CD14-positive monocyte (primary cell): Measurements from ENCODE around the gene SLC9A4. TPM values are rescaled to one million over a fixed set of nuclear protein-coding genes. Genes with fewer than 3 reads are reported as not detected.

Experiments
- DNase-seq, 3 donors: peaks; one replicate each; pipeline ENCODE4 v3.0.0-alpha.2; 2011 to 2022
- H2AFZ ChIP-seq: 2 replicates; pipeline ENCODE4 v1.6.0; 2012; ENCODE audit warnings: mild to moderate bottlenecking, low read depth, low read length, inconsistent platforms; ENCODE audit not compliant: insufficient read depth, poor library complexity, severe bottlenecking
- H3K27ac ChIP-seq, 2 donors: 1 replicate in 1 of 2; 2 replicates in 1 of 2; pipeline ENCODE4 v1.5.1; 2012 to 2013; ENCODE audit warnings: low read length in 2 of 2, control low read depth in 1 of 2, inconsistent platforms in 1 of 2, low read depth in 1 of 2, mild to moderate bottlenecking in 1 of 2
- H3K27me3 ChIP-seq, 2 donors: one replicate each; pipeline versions ENCODE4 v1.6.0 to v1.6.1; 2011 to 2013; ENCODE audit warnings: low read length in 2 of 2; ENCODE audit not compliant: control insufficient read depth in 2 of 2, insufficient read depth in 2 of 2
- H3K36me3 ChIP-seq, 2 donors: replicated peaks in 1 of 2; 1 replicate in 1 of 2; 2 replicates in 1 of 2; pipeline versions ENCODE4 v1.5.1 to v1.6.1; 2012 to 2013; ENCODE audit warnings: low read length in 2 of 2, control low read depth in 1 of 2, inconsistent platforms in 1 of 2, mild to moderate bottlenecking in 1 of 2; ENCODE audit not compliant: insufficient read depth in 2 of 2, control insufficient read depth in 1 of 2
- H3K4me1 ChIP-seq, 2 donors: 1 replicate in 1 of 2; 2 replicates in 1 of 2; pipeline versions ENCODE4 v1.5.1 to v1.6.1; 2012 to 2013; ENCODE audit warnings: low read length in 2 of 2, control low read depth in 1 of 2, inconsistent platforms in 1 of 2, mild to moderate bottlenecking in 1 of 2, moderate library complexity in 1 of 2; ENCODE audit not compliant: insufficient read depth in 2 of 2, control insufficient read depth in 1 of 2
- H3K4me2 ChIP-seq: replicated peaks from 2 replicates; pipeline ENCODE3; 2012; ENCODE audit warnings: low read length, moderate library complexity, mild to moderate bottlenecking; ENCODE audit not compliant: poor library complexity, severe bottlenecking; ENCODE audit errors: extremely low read depth
- H3K4me3 ChIP-seq, 3 experiments: fragments of 200-600 bp in 1 of 3; sonication (generic) in 1 of 3; replicated peaks in 1 of 3; 1 replicate in 2 of 3; 2 replicates in 1 of 3; pipeline ENCODE4 v1.5.1; 2011 to 2013; ENCODE audit warnings: low read length in 3 of 3, mild to moderate bottlenecking in 3 of 3, control low read depth in 2 of 3, low read depth in 2 of 3, inconsistent platforms in 1 of 3, moderate library complexity in 1 of 3
- H3K79me2 ChIP-seq: 2 replicates; pipeline ENCODE4 v1.6.0; 2012; ENCODE audit warnings: mild to moderate bottlenecking, control low read depth, inconsistent platforms, low read length, moderate library complexity; ENCODE audit not compliant: insufficient read depth
- H3K9ac ChIP-seq: 2 replicates; pipeline ENCODE4 v1.6.0; 2017; ENCODE audit warnings: low read length, mild to moderate bottlenecking; ENCODE audit not compliant: insufficient read depth, poor library complexity, severe bottlenecking
- H3K9me3 ChIP-seq, 2 donors: replicated peaks in 1 of 2; 1 replicate in 1 of 2; 2 replicates in 1 of 2; pipeline versions ENCODE4 v1.5.1 to v1.6.1; 2012 to 2013; ENCODE audit warnings: low read length in 2 of 2, control low read depth in 1 of 2; ENCODE audit not compliant: control insufficient read depth in 1 of 2, insufficient read depth in 1 of 2
- H4K20me1 ChIP-seq: 2 replicates; pipeline ENCODE4 v1.6.0; 2012; ENCODE audit warnings: mild to moderate bottlenecking, low read length, control low read depth, moderate library complexity; ENCODE audit not compliant: insufficient read depth
- H3K27ac Mint-ChIP-seq, 7 donors: one replicate each; pipeline ENCODE4 v1.8.0; 2020; ENCODE audit warnings: mild to moderate bottlenecking in 7 of 7, mixed read lengths in 7 of 7, moderate library complexity in 6 of 7, inconsistent platforms in 2 of 7
- H3K27me3 Mint-ChIP-seq, 3 donors: one replicate each; pipeline ENCODE4 v1.8.0; 2021 to 2022; ENCODE audit warnings: low read depth in 3 of 3, mild to moderate bottlenecking in 3 of 3, mixed read lengths in 3 of 3, moderate library complexity in 3 of 3, inconsistent platforms in 1 of 3
- H3K36me3 Mint-ChIP-seq, 2 donors: one replicate each; pipeline ENCODE4 v1.8.0; 2020; ENCODE audit warnings: mixed read lengths in 2 of 2, inconsistent platforms in 1 of 2, mild to moderate bottlenecking in 1 of 2
- H3K4me1 Mint-ChIP-seq: one replicate; pipeline ENCODE4 v1.8.0; 2020; ENCODE audit warnings: mild to moderate bottlenecking, mixed read lengths
- H3K4me3 Mint-ChIP-seq, 2 donors: one replicate each; pipeline ENCODE4 v1.8.0; 2020; ENCODE audit warnings: mild to moderate bottlenecking in 2 of 2, mixed read lengths in 2 of 2, moderate library complexity in 1 of 2
- H3K9me3 Mint-ChIP-seq, 7 donors: one replicate each; pipeline ENCODE4 v1.8.0; 2020 to 2022; ENCODE audit warnings: mixed read lengths in 7 of 7, mild to moderate bottlenecking in 6 of 7, moderate library complexity in 6 of 7, inconsistent platforms in 2 of 7
- WGBS: methylation state at CpG from one replicate; pipeline ENCODE4 v1.1.5; 2013; ENCODE audit warnings: missing lambda C conversion rate; ENCODE audit not compliant: insufficient coverage; 5-methylcytosine and 5-hydroxymethylcytosine counted together
- intact Hi-C, 2 donors: fragments of 100-400 bp; cut with micrococcal nuclease; formaldehyde crosslinking; loops; one replicate each; pipeline versions ENCODE4 v1.15.0 to v1.15.1; 2023
- polyA plus RNA-seq, 3 donors: library from polyadenylated mRNA; depleted of rRNA in 1 of 3; unstranded in 2 of 3; stranded (reverse) in 1 of 3; fragments of 300-500 nt in 2 of 3; fragments of >200 nt in 1 of 3; fragmentation: Illumina TruSeq in 2 of 3; gene quantifications; 1 replicate in 2 of 3; 2 replicates in 1 of 3; pipeline ENCODE4 v1.2.3, GENCODE V29; 2012 to 2021
- TF ChIP-seq, protein P1 (sequence below): fragments of 200-600 bp; IDR thresholded peaks from one replicate; pipeline ENCODE4 v1.8.0; 2022; ENCODE audit warnings: antibody characterized with exemption, mild to moderate bottlenecking

Gene SLC9A4
- polyA plus RNA-seq, 3 donors: not detected

DNA sequence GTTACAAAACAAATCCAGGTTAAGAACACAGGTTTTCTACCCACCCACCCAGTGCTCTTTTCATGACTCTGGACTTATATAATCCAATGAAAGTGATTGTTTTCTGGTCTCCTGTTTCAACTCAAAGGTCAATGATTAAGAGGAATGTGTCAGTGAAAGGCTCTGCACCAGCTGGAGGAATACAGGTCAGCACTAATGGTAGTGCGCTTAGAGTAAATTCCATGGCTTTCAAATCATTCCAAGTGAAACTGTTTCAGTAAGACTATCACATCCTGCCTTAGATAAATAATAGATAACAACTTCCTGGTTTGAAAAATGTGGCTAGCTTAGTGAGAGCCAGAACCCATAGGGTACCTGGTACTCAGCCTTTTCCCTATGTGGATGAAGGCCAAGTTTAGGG is 47.8 kb downstream of the SLC9A4 start:
- no peak for DNase-seq
- H3K36me3 Mint-ChIP-seq: no peaks in the 10 kb centered on the region
- H3K36me3 ChIP-seq: no peaks in the 10 kb centered on the region
- no peak overlapping the region for H3K4me3 ChIP-seq
- no peaks in the 10 kb centered on the region for H4K20me1 ChIP-seq
- no peaks in the 10 kb centered on the region for H3K4me1 ChIP-seq
- H3K9me3 ChIP-seq: no peaks in the 10 kb centered on the region
- H3K27ac Mint-ChIP-seq: no peak overlapping the region
- no peaks in the 10 kb centered on the region for H3K79me2 ChIP-seq
- H3K27me3 Mint-ChIP-seq: peaks cover 4 to 6% (median 4%) of the 10 kb centered on the region in 3 donors
- no peak overlapping the region for H3K4me2 ChIP-seq
- H2AFZ ChIP-seq: no peak overlapping the region
- H3K4me3 Mint-ChIP-seq: no peak overlapping the region
- intact Hi-C loops: loop anchor here (5.0 kb wide), 1 partner anchor 96 kb away; the partner anchor contains the start of gene SLC9A2 (in 2 of the 2)
- no peaks in the 10 kb centered on the region for H3K27me3 ChIP-seq
- no peak overlapping the region for H3K9ac ChIP-seq
- TF ChIP-seq, protein P1, sequence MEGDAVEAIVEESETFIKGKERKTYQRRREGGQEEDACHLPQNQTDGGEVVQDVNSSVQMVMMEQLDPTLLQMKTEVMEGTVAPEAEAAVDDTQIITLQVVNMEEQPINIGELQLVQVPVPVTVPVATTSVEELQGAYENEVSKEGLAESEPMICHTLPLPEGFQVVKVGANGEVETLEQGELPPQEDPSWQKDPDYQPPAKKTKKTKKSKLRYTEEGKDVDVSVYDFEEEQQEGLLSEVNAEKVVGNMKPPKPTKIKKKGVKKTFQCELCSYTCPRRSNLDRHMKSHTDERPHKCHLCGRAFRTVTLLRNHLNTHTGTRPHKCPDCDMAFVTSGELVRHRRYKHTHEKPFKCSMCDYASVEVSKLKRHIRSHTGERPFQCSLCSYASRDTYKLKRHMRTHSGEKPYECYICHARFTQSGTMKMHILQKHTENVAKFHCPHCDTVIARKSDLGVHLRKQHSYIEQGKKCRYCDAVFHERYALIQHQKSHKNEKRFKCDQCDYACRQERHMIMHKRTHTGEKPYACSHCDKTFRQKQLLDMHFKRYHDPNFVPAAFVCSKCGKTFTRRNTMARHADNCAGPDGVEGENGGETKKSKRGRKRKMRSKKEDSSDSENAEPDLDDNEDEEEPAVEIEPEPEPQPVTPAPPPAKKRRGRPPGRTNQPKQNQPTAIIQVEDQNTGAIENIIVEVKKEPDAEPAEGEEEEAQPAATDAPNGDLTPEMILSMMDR: no peak
- H3K4me1 Mint-ChIP-seq: no peaks in the 10 kb centered on the region
- H3K9me3 Mint-ChIP-seq: no peaks in the 10 kb centered on the region
- no CpG with 5 or more reads among the region's 1 CpG for WGBS
- no peak overlapping the region for H3K27ac ChIP-seq

DNA sequence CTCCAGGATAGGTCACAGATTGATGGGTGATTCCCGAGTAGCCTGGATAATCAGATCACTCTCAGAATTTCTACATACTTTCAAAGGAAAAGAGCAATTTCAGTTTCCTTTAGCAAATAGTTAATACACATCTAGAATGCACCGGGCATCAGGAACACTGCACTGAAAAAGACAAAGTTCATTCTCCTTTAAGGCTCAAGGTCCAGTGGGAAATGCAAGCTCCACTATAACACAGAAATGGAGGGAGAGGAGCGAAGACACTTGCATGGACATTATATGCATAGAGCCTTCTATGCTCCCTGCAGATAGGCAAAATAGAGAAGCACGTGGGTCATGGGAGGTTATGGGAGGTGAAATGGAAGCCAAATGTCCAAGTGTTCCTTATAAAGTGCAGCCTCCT is 49.1 kb downstream of the SLC9A4 start:
- H3K27ac ChIP-seq: no peak overlapping the region
- no peaks in the 10 kb centered on the region for H3K36me3 Mint-ChIP-seq

More for the DNA sequence above, 49.1 kb downstream of the SLC9A4 start:
- Mint-ChIP-seq H3K27me3 (peaks cover 4 to 7% (median 4%) of the 10 kb centered on the region in 3 donors), H3K4me1 (no peaks in the 10 kb centered on the region), H3K4me3 (no peak overlapping the region), H3K27ac (no peak overlapping the region), H3K9me3 (peaks cover 0 to 2% (median 0%) of the 10 kb centered on the region in 7 donors)
- TF ChIP-seq, protein P1: no peak
- no peaks in the 10 kb centered on the region for H4K20me1 ChIP-seq
- intact Hi-C loops: loop anchor here (5.0 kb wide), 1 partner anchor 95 kb away; the partner anchor contains the start of gene SLC9A2 (in 2 of the 2)
- H3K4me1 ChIP-seq: no peaks in the 10 kb centered on the region
- 100% methylated on average over 1 of the region's 4 CpGs for WGBS
- no peaks in the 10 kb centered on the region for H3K36me3 ChIP-seq
- H3K27me3 ChIP-seq: no peaks in the 10 kb centered on the region
- H3K4me3 ChIP-seq: no peak overlapping the region
- no peak for DNase-seq
- H2AFZ ChIP-seq: no peak overlapping the region
- no peaks in the 10 kb centered on the region for H3K9me3 ChIP-seq
- no peaks in the 10 kb centered on the region for H3K79me2 ChIP-seq
- no peak overlapping the region for H3K4me2 ChIP-seq
- no peak overlapping the region for H3K9ac ChIP-seq
